GM04504 (cell line): ENCODE data around the gene IGFN1.
A peak's percentile ranks its signal among the peaks of the same experiment; 100 is the strongest.

Experiments used
- DNase-seq: peaks from one replicate; pipeline ENCODE4 v3.0.0-alpha.2; 2012; ENCODE audit warnings: low read depth

The IGFN1 gene

DNA sequence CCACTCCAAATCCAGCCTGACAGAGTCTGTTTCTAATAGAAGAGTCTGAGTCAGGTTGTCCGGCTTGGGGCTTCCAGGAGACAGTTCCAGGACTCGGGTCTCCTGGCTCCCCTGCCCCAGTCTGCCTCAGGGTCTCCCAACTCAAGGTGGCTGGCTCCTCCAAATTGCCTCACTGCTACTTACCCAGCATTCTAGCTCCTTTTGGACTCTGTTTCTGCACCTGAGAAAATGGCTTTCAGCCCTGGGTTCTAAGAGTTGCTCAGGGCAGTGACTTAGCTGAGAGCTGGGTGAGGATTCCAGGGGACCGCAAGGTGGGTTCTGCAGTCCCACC is 5.5 kb upstream of the IGFN1 start:
- no peak for DNase-seq

DNA sequence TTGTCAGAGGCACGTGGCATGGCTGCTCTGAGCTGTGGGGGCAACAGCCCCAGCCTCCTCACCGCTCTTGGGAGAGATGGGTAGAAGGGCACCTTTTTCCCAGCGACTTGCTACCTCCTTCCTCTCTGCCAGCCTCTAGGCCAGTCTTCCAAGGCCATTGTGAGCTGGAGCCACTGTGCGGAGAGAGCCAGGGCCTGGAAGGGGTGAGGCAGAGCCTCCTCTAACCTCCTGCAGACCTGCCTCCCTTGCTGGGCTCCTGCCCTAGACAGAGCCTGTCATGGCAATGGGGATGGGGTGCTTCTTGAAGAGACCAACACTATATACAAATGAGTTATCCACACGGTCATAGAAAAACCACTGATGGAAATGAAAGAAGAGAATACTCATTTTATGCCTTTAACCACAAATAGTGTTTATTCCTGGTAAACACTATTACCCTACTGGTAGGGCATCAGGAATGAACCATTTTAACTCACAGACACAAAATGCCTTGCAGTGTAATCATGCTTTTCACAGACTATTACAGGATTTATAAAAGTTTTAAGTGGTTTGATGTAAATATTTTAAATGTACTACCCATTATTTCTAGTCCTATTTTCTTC is 5.0 kb upstream of the IGFN1 start:
- no peak for DNase-seq

GRCh38 chr1:201186192-201186591 is 4.4 kb upstream of the IGFN1 start:
- no peak for DNase-seq

DNA sequence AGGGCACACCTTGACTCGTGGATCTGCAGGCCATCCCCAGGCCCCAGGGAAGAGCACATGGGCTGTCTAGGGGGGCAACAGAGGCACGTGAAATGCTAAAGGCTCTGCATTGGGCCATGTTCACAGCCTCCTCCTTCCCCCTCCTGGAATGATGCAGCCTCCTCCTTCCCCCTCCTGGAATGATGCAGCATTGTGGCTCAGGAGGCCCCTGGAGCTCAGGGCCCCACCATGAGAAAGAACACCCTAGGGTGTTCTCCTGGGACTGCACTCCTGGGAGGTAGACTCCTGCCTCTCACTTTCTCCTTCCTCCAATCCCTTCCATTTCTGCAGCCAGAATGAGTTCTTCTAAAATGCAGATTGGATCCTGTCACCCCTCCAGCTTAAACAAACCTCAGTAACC is 1.5 kb upstream of the IGFN1 start:
- DNase-seq: no peak

DNA sequence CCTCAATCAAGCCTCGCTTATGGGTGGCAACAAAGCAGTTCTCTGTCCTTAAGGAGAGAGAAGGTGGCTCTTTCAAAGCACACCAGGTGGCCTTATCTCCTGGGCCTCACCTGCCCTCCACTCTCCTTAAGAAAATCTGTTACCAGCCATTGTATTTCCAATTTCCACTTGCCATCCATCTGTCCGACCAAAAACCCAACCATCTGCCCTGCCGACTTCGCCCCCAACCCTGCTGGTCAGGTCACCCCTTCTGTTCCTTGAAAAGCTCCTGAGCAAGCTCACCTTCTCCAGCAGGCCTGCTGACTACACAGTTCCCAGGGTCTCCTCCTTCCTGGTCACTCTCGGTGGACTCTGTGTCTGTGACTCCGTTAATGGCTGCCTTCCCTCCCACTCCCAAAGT is 619 bp upstream of the IGFN1 start:
- no peak for DNase-seq

DNA sequence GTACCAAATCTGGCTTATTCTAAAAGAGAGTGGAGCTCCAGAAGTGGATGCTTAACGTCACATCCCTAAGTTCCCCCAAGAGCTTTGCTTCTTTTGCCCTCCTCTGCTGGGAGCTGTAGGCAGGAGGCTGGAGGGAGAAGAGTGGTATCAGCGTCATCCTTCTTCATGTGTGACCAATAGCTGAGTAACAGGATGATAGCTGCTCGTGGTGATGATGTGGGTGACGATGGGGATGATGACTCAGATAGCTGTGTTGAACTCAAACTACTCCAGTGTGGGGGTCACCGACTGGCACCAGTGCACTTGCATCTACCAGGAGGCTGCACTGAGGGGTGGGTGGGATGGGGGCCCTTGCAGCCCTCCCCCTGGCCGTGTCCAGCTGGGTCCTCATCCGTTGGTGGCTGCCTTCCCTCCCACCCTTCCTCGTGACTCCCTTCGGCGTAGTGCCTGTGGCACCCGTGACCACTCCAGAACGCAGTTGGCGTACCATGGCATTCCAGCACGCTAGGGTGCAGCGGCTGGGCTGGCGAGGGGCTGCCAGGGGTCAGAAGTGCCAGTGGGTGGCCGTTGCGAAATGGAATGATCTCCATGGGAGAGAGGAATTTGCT is 1.1 kb downstream of the IGFN1 start:
- DNase-seq: peak; percentile 64

DNA sequence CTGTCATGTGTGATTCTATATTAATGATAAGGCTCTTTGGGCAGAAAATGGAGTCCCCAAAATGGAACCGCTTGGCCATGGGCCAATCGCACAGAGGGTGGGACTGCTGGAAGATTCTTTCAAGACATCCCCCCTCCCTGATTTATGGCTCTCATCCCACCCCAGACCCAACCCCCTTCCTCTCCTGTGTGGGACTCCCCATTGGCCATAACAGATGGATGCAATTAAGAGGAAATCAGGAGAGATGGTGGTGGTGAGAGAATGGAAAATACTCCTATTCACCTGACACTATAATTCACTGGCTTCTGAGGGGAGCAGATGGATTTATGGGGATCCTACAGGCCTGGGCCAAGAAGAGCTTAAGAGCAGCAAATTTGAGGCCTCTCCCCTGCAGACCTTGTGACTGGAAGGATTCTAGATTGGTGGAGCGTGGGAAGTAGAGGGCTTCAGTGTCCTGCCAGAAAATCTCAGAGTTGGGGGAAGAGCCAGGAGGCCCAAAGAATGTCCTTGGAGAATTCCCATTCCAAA is 1.7 kb downstream of the IGFN1 start:
- DNase-seq: no peak

DNA sequence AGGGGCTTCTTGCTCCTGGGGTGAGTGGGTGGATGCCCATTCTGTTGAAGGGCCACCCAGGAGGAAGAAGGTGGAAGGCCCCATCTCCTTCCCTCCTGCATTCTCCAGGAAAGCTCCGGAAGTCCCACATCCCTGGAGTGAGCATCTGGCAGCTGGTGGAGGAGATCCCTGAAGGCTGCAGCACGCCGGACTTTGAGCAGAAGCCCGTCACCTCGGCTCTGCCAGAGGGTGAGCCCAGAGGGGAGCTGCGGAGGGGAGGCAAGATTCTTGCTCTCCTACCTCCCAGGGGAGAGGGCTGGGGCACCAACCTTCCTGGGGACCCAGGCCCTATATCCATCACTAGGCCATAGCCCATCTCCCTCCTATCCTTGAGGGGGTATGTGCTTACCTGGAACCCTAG is 3.4 kb downstream of the IGFN1 start:
- no peak for DNase-seq

DNA sequence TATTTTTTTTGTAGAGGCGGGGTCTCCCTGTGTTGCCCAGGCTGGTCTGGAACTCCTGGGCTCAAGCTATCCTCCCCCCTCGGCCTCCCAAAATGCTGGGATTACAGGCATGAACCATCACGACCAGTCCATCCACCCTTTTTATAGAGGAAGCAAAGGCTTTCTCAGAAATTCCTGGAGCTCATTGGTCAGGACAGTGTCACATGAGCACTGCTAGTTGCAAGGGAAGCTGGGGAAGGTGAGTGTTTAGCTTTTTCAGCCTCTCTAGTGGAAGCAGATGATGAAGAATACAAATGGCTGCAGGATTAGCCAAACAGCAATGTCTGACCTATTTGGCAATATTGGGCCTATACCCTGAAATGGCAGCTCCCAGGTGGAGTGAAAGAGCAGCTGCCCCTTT is 8.0 kb downstream of the IGFN1 start:
- DNase-seq: no peak

- DNase-seq: no peak
Measured at GRCh38 chr1:201205036-201205435, 14.4 kb downstream of the IGFN1 start.

DNA sequence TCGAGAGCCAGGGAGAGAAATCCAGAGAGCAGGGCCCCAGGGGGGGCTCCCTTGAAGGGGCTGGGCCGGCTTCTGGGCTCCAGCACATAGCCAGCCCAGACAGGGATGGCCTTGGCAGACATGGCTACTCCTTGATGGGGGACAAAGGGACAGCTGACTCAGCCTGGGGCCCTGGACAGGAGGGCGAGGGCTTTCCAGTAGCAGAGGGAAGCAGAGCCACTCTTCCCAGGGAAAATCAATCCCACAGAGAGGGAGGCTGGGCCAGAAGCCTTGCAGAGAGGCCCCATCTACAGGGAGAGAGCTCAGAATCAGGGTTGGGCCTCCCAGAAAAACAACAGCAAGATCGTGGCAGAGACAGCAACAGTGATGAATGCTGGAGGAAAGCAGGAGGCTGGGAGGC is 15.6 kb downstream of the IGFN1 start:
- DNase-seq: no peak

DNA sequence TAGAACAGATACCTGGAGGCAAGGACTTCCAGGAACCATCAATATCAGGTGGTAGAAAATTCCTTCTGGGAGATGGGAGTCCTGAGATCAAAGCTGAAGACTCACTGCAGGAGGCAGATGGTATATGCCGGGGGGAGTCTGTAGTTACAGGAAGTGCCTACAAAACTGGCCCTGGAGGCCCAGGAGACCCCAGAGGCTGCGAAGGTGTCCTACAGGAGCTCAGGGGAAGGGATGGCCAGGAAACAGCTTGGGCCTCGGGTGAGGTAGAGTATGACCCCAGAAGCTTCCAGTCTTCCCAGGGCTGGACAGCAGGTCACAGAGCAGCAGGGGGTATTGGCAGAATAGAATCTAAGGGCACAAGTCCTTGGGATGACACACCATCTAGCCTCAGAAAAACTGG is 16.4 kb downstream of the IGFN1 start:
- DNase-seq: no peak

DNA sequence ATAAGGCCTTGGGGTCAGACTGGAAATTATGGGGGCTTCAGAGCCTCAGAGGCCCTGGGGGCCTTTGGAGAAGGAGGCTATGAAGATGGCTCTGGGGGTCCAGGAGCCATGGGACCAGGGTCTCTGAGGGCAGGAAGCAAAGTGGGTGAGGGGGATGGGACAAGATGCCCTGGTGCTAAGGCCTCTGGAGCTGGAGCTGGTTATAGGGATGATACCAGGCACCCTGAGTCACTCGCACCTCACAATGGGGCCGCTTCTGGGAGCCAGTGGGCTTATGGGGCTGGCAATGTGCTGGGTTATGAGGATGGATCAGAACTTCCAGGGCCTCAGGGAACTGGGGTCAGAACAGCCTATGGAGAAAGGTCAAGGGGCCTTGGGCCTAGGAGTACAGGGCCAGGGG is 17.6 kb downstream of the IGFN1 start:
- no peak for DNase-seq

DNA sequence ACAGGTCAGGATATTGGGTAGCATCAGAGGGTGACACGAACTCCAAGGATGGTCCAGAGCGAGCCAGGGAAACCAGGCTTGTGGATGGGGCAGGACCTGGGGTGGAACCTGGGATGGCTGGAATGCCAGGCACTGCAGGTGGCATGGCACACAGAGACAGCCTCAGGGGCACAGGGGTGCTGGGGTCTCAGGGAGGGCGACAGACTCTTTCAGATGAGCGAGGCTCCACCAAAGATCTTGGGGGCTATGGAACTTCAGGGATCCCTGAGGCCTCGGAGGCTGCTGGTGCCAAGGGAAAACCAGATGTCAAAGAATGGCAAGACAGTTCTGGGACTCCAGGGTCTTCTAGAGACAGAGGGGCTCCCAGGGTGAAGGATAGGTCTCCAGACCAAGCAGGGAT is 21.4 kb downstream of the IGFN1 start:
- no peak for DNase-seq

GRCh38 chr1:201212461-201213055 is 21.9 kb downstream of the IGFN1 start:
- no peak for DNase-seq

DNA sequence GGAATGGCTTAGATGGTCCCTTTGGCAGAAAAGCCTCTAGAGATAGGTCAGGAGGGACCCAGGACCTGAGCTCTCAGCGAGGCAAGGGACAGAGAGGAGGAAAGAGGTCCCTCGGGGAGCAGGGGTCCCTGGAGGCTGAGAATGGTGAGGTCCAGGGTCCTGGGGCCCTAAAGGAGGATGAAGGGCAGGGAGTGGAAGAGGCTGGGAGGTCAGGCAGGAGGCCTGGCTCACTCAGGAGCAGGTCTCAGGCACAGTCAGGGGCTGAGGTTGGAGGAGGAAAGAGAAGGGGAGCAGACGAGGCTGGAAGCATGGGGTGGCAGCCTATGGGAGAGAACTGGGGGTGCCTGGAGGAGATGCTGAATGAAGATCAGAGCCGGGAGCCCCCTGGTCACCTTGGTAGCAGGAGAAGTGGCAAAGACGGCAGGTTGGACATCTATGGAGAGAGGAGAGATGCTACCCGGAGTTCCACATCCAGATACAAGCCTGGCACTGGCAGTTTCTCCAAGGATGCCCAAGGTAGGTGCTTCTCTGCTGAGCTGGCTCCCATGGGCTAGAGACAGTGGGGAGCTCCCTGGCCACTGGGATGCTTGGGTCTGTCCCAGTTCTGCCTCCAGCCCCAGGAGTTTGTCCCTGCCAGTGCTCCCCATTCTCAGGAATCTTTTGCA is 22.6 kb downstream of the IGFN1 start:
- DNase-seq: no peak

GRCh38 chr1:201213926-201214325 is 23.3 kb downstream of the IGFN1 start:
- DNase-seq: no peak

DNA sequence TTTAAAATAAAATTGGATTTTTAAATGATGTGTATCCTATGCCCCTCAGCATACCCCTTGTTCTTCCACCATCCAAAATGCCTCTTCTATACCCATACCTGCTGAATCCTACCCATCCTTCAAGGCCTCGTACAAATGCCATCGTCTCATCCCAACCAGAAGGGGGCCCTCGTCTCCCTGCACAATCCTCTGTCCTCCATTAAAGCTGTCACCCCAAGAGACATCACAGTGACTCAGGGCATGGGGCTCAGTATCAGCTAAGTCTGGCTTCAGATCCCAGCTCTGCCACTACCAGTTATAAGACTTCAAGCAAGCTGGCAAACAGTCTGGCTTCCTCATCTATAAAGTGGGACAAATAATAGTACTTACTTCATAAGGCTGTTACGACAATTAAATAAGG is 23.8 kb downstream of the IGFN1 start:
- DNase-seq: no peak

- DNase-seq: no peak
Measured at GRCh38 chr1:201214886-201215285, 24.3 kb downstream of the IGFN1 start.

- DNase-seq: no peak
Measured at GRCh38 chr1:201215531-201216357, 25.1 kb downstream of the IGFN1 start.

GRCh38 chr1:201216395-201217085 is 25.9 kb downstream of the IGFN1 start:
- DNase-seq: no peak

GRCh38 chr1:201217146-201217545 is 26.5 kb downstream of the IGFN1 start:
- DNase-seq: no peak
